ENCODE results near the gene ZNF467.

The ZNF467 gene

GRCh38 chr7:149819141-149819960 lies 46.0 kb upstream of the ZNF467 start:
- DNase-seq: no peak
- Histone ChIP-seq H3K4me3 (ENCODE audit: low read depth, low read length) (no peak overlapping the region), H3K36me3 (no peaks in the 10 kb centered on the region), H3K4me1 (peaks cover 10% of the 10 kb centered on the region), H3K27me3 (no peaks in the 10 kb centered on the region), H3K9me3 (peaks cover 3% of the 10 kb centered on the region; the same call in 1 of the 2 replicates)
- TF ChIP-seq CTCF (IDR thresholded peaks at IDR 0.05; ENCODE audit: low read depth, low read length): no peak

GRCh38 chr7:149818536-149818840 lies 45.1 kb upstream of the ZNF467 start:
- no peaks in the 10 kb centered on the region for H3K36me3 ChIP-seq
- H3K4me3 ChIP-seq (ENCODE audit: low read depth, low read length): no peak overlapping the region
- no peaks in the 10 kb centered on the region for H3K27me3 ChIP-seq
- no peak for DNase-seq
- no peak for TF ChIP-seq CTCF (IDR thresholded peaks at IDR 0.05; ENCODE audit: low read depth, low read length)
- peaks cover 1% of the 10 kb centered on the region; the same call in 1 of the 2 replicates for H3K9me3 ChIP-seq
- H3K4me1 ChIP-seq: peaks cover 10% of the 10 kb centered on the region

- no peak overlapping the region for H3K4me3 ChIP-seq (ENCODE audit: low read depth, low read length)
- TF ChIP-seq CTCF (IDR thresholded peaks at IDR 0.05; ENCODE audit: low read depth, low read length): no peak
- peaks cover 10% of the 10 kb centered on the region for H3K4me1 ChIP-seq
- DNase-seq: no peak
- no peaks in the 10 kb centered on the region for H3K36me3 ChIP-seq
- H3K27me3 ChIP-seq: no peaks in the 10 kb centered on the region
- no peaks in the 10 kb centered on the region for H3K9me3 ChIP-seq
Measured at GRCh38 chr7:149817836-149818535, 44.6 kb upstream of the ZNF467 start.

- H3K36me3 ChIP-seq: no peaks in the 10 kb centered on the region
- H3K9me3 ChIP-seq: no peaks in the 10 kb centered on the region
- H3K4me3 ChIP-seq (ENCODE audit: low read depth, low read length): no peak overlapping the region
- peaks cover 6% of the 10 kb centered on the region for H3K4me1 ChIP-seq
- TF ChIP-seq CTCF (IDR thresholded peaks at IDR 0.05; ENCODE audit: low read depth, low read length): no peak
- H3K27me3 ChIP-seq: no peaks in the 10 kb centered on the region
- no peak for DNase-seq
Measured at GRCh38 chr7:149817301-149817771, 43.9 kb upstream of the ZNF467 start.

GRCh38 chr7:149816794-149817193 lies 43.4 kb upstream of the ZNF467 start:
- H3K4me3 ChIP-seq (ENCODE audit: low read depth, low read length): no peak overlapping the region
- no peak for TF ChIP-seq CTCF (IDR thresholded peaks at IDR 0.05; ENCODE audit: low read depth, low read length)
- peaks cover under 1% of the 10 kb centered on the region; the same call in 1 of the 2 replicates for H3K4me1 ChIP-seq
- H3K27me3 ChIP-seq: no peaks in the 10 kb centered on the region
- DNase-seq: no peak
- no peaks in the 10 kb centered on the region for H3K36me3 ChIP-seq
- H3K9me3 ChIP-seq: no peaks in the 10 kb centered on the region

GRCh38 chr7:149816267-149816751 lies 42.9 kb upstream of the ZNF467 start:
- Histone ChIP-seq H3K9me3 (no peaks in the 10 kb centered on the region), H3K4me3 (ENCODE audit: low read depth, low read length) (no peak overlapping the region), H3K36me3 (no peaks in the 10 kb centered on the region), H3K27me3 (no peaks in the 10 kb centered on the region), H3K4me1 (no peaks in the 10 kb centered on the region)
- no peak for TF ChIP-seq CTCF (IDR thresholded peaks at IDR 0.05; ENCODE audit: low read depth, low read length)
- DNase-seq: no peak

All from BE2C (cell line).